GM12875 (cell line): Measurements from ENCODE around the gene LRCH1.
"Not testable (repeated sequence)": the region's sequence is repeated elsewhere in the genome, so short reads cannot be mapped to it uniquely, and the experiment has no call there.

Experiments used
- H3K4me3 ChIP-seq: one replicate; pipeline ENCODE4 v1.5.1; 2011; ENCODE audit warnings: low read depth, low read length, control low read depth
- CTCF ChIP-seq: IDR thresholded peaks from 2 replicates; pipeline ENCODE4 v1.5.1; 2011; ENCODE audit warnings: low read depth, mild to moderate bottlenecking, control low read depth, inconsistent platforms, low read length, moderate library complexity, borderline replicate concordance; ENCODE audit not compliant: insufficient read depth

Gene LRCH1

GRCh38 chr13:46748300-46748699 lies 195.3 kb downstream of the LRCH1 start:
- no peak overlapping the region for H3K4me3 ChIP-seq
- no peak for TF ChIP-seq CTCF

GRCh38 chr13:46749951-46750350 lies 197.0 kb downstream of the LRCH1 start:
- no peak for TF ChIP-seq CTCF
- H3K4me3 ChIP-seq: no peak overlapping the region

- 0 out of 2 replicates have a peak, but pooled peaks have one; percentile 8 for TF ChIP-seq CTCF
- H3K4me3 ChIP-seq: no peak overlapping the region
Observed at GRCh38 chr13:46751811-46752635, 199.1 kb downstream of the LRCH1 start.

GRCh38 chr13:46753137-46753536 lies 200.2 kb downstream of the LRCH1 start:
- no peak overlapping the region for H3K4me3 ChIP-seq
- no peak for TF ChIP-seq CTCF

- no peak for TF ChIP-seq CTCF
- no peak overlapping the region for H3K4me3 ChIP-seq
Observed at GRCh38 chr13:46753917-46754316, 200.9 kb downstream of the LRCH1 start.

GRCh38 chr13:46754812-46755211 lies 201.8 kb downstream of the LRCH1 start:
- H3K4me3 ChIP-seq: no peak overlapping the region
- no peak for TF ChIP-seq CTCF

GRCh38 chr13:46755508-46755907 lies 202.5 kb downstream of the LRCH1 start:
- not testable (repeated sequence) for H3K4me3 ChIP-seq

- no peak for TF ChIP-seq CTCF
- H3K4me3 ChIP-seq: no peak overlapping the region
Observed at GRCh38 chr13:46756977-46757376, 204.0 kb downstream of the LRCH1 start.
